Keratinocyte (primary cell): ENCODE results near the gene ATXN7L1. TPM values are rescaled to one million over a fixed set of nuclear protein-coding genes. Genes with fewer than 3 reads are reported as not detected.

Experiments
- DNase-seq: peaks from one replicate; pipeline ENCODE4 v3.0.0-alpha.2; 2011; ENCODE audit warnings: low read depth, missing footprints, low spot score
- FAIRE-seq: peaks from 2 replicates; lab custom pipeline; 2011; peaks lifted over from hg19 to GRCh38; lab: Jason Lieb, UNC
- H2AFZ ChIP-seq: 2 replicates; pipeline ENCODE4 v1.6.0; 2012; ENCODE audit warnings: low read length, control low read depth, inconsistent platforms; ENCODE audit not compliant: control insufficient read depth
- H3K27ac ChIP-seq: 2 replicates; pipeline ENCODE4 v1.5.1; 2011; ENCODE audit warnings: low read length; ENCODE audit not compliant: control insufficient read depth, insufficient read depth
- H3K27me3 ChIP-seq: 3 replicates; pipeline ENCODE4 v1.6.0; 2011; ENCODE audit warnings: low read length; ENCODE audit not compliant: control insufficient read depth, insufficient read depth; ENCODE audit errors: extremely low read depth
- H3K36me3 ChIP-seq, 2 experiments: 2 replicates in 1 of 2; 3 replicates in 1 of 2; pipeline ENCODE4 v1.5.1; 2011; ENCODE audit warnings: low read length in 2 of 2, mild to moderate bottlenecking in 1 of 2; ENCODE audit not compliant: control insufficient read depth in 2 of 2, insufficient read depth in 2 of 2; ENCODE audit errors: extremely low read depth in 1 of 2
- H3K4me1 ChIP-seq: 3 replicates; pipeline ENCODE4 v1.5.1; 2011; ENCODE audit warnings: low read length; ENCODE audit not compliant: control insufficient read depth, insufficient read depth; ENCODE audit errors: extremely low read depth
- H3K4me2 ChIP-seq: 3 replicates; pipeline ENCODE4 v1.6.0; 2011; ENCODE audit warnings: low read depth, low read length; ENCODE audit not compliant: control insufficient read depth, insufficient read depth; ENCODE audit errors: extremely low read depth
- H3K4me3 ChIP-seq, 3 experiments: fragments of 200-600 bp in 1 of 3; sonication (generic) in 1 of 3; 2 replicates in 2 of 3; 3 replicates in 1 of 3; pipeline ENCODE4 v1.5.1; 2011 to 2016; ENCODE audit warnings: low read length in 3 of 3, mild to moderate bottlenecking in 3 of 3, control low read depth in 2 of 3, inconsistent platforms in 1 of 3, low read depth in 1 of 3, mixed read lengths in 1 of 3, mixed run types in 1 of 3, moderate library complexity in 1 of 3; ENCODE audit not compliant: control insufficient read depth in 2 of 3, insufficient read depth in 2 of 3; ENCODE audit errors: extremely low read depth in 1 of 3
- H3K79me2 ChIP-seq: 2 replicates; pipeline ENCODE4 v1.6.0; 2012; ENCODE audit warnings: low read length; ENCODE audit not compliant: control insufficient read depth, insufficient read depth
- H3K9ac ChIP-seq: 3 replicates; pipeline ENCODE4 v1.6.0; 2011; ENCODE audit warnings: low read length; ENCODE audit not compliant: control insufficient read depth, insufficient read depth; ENCODE audit errors: extremely low read depth
- H3K9me1 ChIP-seq: 3 replicates; pipeline ENCODE4 v1.6.0; 2011; ENCODE audit warnings: low read length; ENCODE audit not compliant: control insufficient read depth, insufficient read depth; ENCODE audit errors: extremely low read depth
- H3K9me3 ChIP-seq: 2 replicates; pipeline ENCODE4 v1.5.1; 2012; ENCODE audit warnings: low read depth, low read length; ENCODE audit not compliant: control insufficient read depth
- H4K20me1 ChIP-seq: 3 replicates; pipeline ENCODE4 v1.6.0; 2011; ENCODE audit warnings: low read length; ENCODE audit not compliant: control insufficient read depth, insufficient read depth; ENCODE audit errors: extremely low read depth
- CTCF ChIP-seq, 3 experiments: IDR thresholded peaks in 1 of 3; conservative IDR thresholded peaks in 1 of 3; optimal IDR thresholded peaks in 1 of 3; 2 replicates in 2 of 3; 3 replicates in 1 of 3; pipeline versions ENCODE3 to v1.5.1; 2011; ENCODE audit warnings: low read length in 3 of 3, mild to moderate bottlenecking in 3 of 3, moderate library complexity in 2 of 3, control low read depth in 1 of 3, inconsistent platforms in 1 of 3; ENCODE audit not compliant: insufficient read depth in 2 of 3; ENCODE audit errors: extremely low read depth in 1 of 3
- EZH2 ChIP-seq: IDR thresholded peaks from one replicate; pipeline ENCODE4 v1.6.1; 2012; ENCODE audit warnings: inconsistent platforms, mild to moderate bottlenecking, low read length, moderate library complexity
- dilution Hi-C: fragments of 300-500 bp; cut with MboI; formaldehyde crosslinking; loops from one replicate; pipeline ENCODE4 v1.7.0; 2020; ENCODE audit warnings: low sequenced_read_pairs; ENCODE audit not compliant: extremely low pct_ligation_motif_present
- polyA plus RNA-seq, 5 experiments: library from polyadenylated mRNA; depleted of rRNA in 3 of 5; stranded (reverse) in 3 of 5; stranded (forward) in 1 of 5; unstranded in 1 of 5; fragments of >200 nt; gene quantifications; 1 replicate in 1 of 5; 2 replicates in 3 of 5; 3 replicates in 1 of 5; pipeline versions ENCODE4 v1.2.1 to v1.2.3, GENCODE V29; 2011 to 2012; ENCODE audit warnings: missing spikeins in 2 of 5, low read depth in 1 of 5, low replicate concordance in 1 of 5

ATXN7L1 gene
- polyA plus RNA-seq, 1 donor (not counting 4 experiments of a cell fraction or from before 2014, with no cell fraction given): 4.8 TPM

GRCh38 chr7:105691082-105691679 is 185.2 kb downstream of the ATXN7L1 start:
- Histone ChIP-seq H3K27ac (no peak overlapping the region), H3K4me3 (peak overlapping the region in 2 of 3 experiments; percentile 41 to 60), H3K9me3 (no peaks in the 10 kb centered on the region), H2AFZ (peak overlapping the region; percentile 34), H3K27me3 (no peaks in the 10 kb centered on the region), H3K4me1 (peaks cover 6% of the 10 kb centered on the region), H4K20me1 (no peaks in the 10 kb centered on the region), H3K36me3 (no peaks in the 10 kb centered on the region), H3K79me2 (no peaks in the 10 kb centered on the region), H3K9ac (no peak overlapping the region), H3K4me2 (peak overlapping the region; percentile 84), H3K9me1 (no peaks in the 10 kb centered on the region)
- no peak for TF ChIP-seq CTCF (optimal IDR thresholded peaks at IDR 0.05 in 1 of 3, IDR thresholded peaks at IDR 0.05 in 1 of 3, conservative IDR thresholded peaks at IDR 0.05 in 1 of 3; ENCODE audit: extremely low read depth in 1 of 3, insufficient read depth in 2 of 3, low read length in 3 of 3)
- TF ChIP-seq EZH2: no peak
- FAIRE-seq (no peak), DNase-seq (no peak)
- dilution Hi-C loops: no loop called here

- Histone ChIP-seq H3K9me1 (no peaks in the 10 kb centered on the region), H4K20me1 (no peaks in the 10 kb centered on the region), H3K4me2 (peak overlapping the region; percentile 84), H3K4me3 (no peak overlapping the region), H2AFZ (no peak overlapping the region), H3K79me2 (no peaks in the 10 kb centered on the region), H3K36me3 (no peaks in the 10 kb centered on the region), H3K9me3 (no peaks in the 10 kb centered on the region), H3K9ac (no peak overlapping the region), H3K27me3 (no peaks in the 10 kb centered on the region), H3K27ac (no peak overlapping the region), H3K4me1 (peaks cover 6% of the 10 kb centered on the region)
- FAIRE-seq (no peak), DNase-seq (no peak)
- dilution Hi-C loops: no loop called here
- no peak for TF ChIP-seq CTCF (optimal IDR thresholded peaks at IDR 0.05 in 1 of 3, IDR thresholded peaks at IDR 0.05 in 1 of 3, conservative IDR thresholded peaks at IDR 0.05 in 1 of 3; ENCODE audit: extremely low read depth in 1 of 3, insufficient read depth in 2 of 3, low read length in 3 of 3)
- no peak for TF ChIP-seq EZH2
These were observed 186.0 kb downstream of the ATXN7L1 start for GRCh38 chr7:105690325-105690945.
